ENCODE measurements around the gene RNF220.

The RNF220 gene

DNA sequence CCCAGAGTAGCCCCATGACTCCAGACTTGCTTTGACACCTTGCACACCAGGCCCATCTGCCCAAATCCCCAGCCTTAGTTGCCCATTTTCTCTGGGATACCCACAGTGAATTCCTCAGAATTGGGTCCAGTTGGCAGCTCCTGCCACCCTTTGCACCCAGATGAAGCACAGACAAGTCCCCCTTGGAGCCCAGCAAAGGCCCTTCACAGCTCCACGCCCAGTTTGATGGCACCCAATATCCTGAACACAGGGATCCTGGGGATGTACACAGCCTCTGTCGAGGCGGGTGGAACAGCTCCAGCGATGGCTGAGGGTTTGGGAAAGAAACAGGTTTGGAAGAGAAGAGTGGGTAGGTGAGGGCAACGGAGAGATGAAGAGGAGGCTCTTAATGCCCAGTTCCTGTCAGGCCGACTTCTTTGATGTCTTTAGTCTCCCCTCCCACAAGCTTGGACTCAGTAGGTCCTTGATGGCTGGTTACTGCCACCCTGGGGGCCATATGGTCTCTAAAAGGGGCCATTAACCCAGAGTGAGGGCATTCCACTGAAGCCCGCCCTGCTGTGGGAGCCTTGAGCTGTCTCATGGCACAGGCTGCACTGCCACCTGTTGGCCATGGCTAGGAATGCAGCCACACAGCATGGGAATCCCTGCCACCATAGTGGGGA is 247.5 kb downstream of the RNF220 start:
- 71% methylated on average over 7 of the region's 7 CpGs for WGBS, 2 experiments
- no peaks in the 10 kb centered on the region for H3K9me3 ChIP-seq (ENCODE audit: control insufficient read depth, low read length)
- H3K27ac ChIP-seq (ENCODE audit: insufficient read depth, low read depth, low read length, poor library complexity, severe bottlenecking), result no peak overlapping the region
- no peak overlapping the region for H3K4me3 ChIP-seq (ENCODE audit: insufficient read depth, low read depth, low read length)
- no peaks in the 10 kb centered on the region for H3K27me3 ChIP-seq (ENCODE audit: control insufficient read depth, insufficient read depth, low read length, poor library complexity, severe bottlenecking)
- peaks cover 10% of the 10 kb centered on the region for H3K36me3 ChIP-seq (ENCODE audit: control insufficient read depth, insufficient read depth, low read length)
- peaks cover 13% of the 10 kb centered on the region for H3K4me1 ChIP-seq (ENCODE audit: control insufficient read depth, insufficient read depth, low read length)

DNA sequence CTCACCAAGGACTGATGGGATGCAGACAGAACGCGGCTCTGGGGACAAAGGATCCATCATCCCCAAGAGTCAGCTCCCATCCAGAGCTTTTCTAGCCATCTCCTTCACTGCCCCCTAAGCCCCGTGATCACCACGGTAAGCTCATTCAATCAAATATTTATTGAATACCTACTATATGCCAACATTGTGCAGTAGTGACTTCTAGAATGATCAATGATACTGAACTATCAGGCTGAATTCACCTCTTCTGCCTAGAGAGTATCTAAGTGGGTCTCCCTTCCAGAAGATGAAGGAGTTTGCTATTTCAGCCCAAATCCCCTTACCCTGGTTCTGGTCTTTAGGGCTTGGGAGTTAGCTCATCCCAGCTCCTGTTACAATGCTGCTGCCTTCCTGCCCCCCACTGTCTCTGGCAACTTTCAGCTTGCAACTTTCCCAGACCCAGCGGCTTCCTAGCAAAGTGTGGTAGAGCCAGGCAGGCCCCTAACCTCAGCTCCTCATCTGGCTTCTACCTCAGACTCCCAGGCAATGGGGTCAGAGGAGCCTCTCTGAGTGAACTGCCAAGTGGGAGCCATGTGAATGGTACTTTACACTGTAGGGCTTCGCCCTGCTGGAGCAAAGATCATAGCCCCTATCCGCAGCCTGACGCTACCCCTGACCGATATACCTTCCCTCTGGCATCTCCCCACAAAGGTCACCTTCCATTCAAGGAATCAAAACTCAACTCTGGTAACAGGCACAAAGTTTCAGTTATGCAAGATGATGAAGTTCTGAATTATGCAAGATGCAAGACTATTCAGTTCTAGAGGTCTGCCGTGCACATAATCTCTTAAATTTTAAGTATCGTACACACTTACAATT is 248.3 kb downstream of the RNF220 start:
- Histone ChIP-seq H3K27ac (ENCODE audit: insufficient read depth, low read depth, low read length, poor library complexity, severe bottlenecking) (no peak overlapping the region), H3K27me3 (ENCODE audit: control insufficient read depth, insufficient read depth, low read length, poor library complexity, severe bottlenecking) (no peaks in the 10 kb centered on the region), H3K9me3 (ENCODE audit: control insufficient read depth, low read length) (no peaks in the 10 kb centered on the region), H3K36me3 (ENCODE audit: control insufficient read depth, insufficient read depth, low read length) (peaks cover 8% of the 10 kb centered on the region), H3K4me3 (ENCODE audit: insufficient read depth, low read depth, low read length) (no peak overlapping the region), H3K4me1 (ENCODE audit: control insufficient read depth, insufficient read depth, low read length) (peaks cover 13% of the 10 kb centered on the region)
- WGBS, 2 experiments, result 66 to 72% methylated on average over 11 of the region's 11 CpGs

DNA sequence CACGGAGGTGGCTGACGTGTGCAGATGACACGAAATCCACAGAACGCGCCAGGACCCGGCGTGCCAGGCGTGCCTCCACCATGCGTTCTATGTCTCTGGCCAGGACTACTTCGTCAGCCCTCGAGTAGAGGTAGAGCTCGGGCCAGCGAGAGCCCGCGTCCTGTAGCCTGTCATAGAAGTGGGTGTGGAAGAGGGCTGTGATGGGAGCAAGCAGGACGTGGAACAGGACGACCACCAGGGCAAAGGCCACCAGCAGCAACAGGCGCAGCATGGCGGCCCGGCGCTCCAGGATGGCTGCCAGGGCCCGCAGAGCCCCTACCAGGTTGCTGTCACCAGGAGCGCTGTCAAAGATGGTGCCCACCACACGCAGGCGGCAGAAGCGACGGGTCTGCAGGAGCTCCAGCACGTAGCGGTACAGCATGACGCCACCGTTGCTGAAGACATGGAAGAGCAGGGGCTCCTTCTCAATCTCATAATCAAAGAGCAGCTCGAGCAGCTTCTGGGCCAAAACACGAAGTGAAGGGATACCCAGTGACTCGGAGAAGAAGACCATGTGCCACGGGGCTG is 249.6 kb downstream of the RNF220 start:
- Histone ChIP-seq H3K27ac (ENCODE audit: insufficient read depth, low read depth, low read length, poor library complexity, severe bottlenecking) (no peak overlapping the region), H3K27me3 (ENCODE audit: control insufficient read depth, insufficient read depth, low read length, poor library complexity, severe bottlenecking) (no peaks in the 10 kb centered on the region), H3K9me3 (ENCODE audit: control insufficient read depth, low read length) (no peaks in the 10 kb centered on the region), H3K36me3 (ENCODE audit: control insufficient read depth, insufficient read depth, low read length) (peaks cover 4% of the 10 kb centered on the region), H3K4me1 (ENCODE audit: control insufficient read depth, insufficient read depth, low read length) (peaks cover 10% of the 10 kb centered on the region), H3K4me3 (ENCODE audit: insufficient read depth, low read depth, low read length) (no peak overlapping the region)
- 95 to 96% methylated on average over 35 of the region's 35 CpGs for WGBS, 2 experiments

GRCh38 chr1:44655609-44656008 is 250.6 kb downstream of the RNF220 start:
- peaks cover 2% of the 10 kb centered on the region for H3K4me1 ChIP-seq (ENCODE audit: control insufficient read depth, insufficient read depth, low read length)
- H3K27ac ChIP-seq (ENCODE audit: insufficient read depth, low read depth, low read length, poor library complexity, severe bottlenecking), result no peak overlapping the region
- no peaks in the 10 kb centered on the region for H3K9me3 ChIP-seq (ENCODE audit: control insufficient read depth, low read length)
- H3K27me3 ChIP-seq (ENCODE audit: control insufficient read depth, insufficient read depth, low read length, poor library complexity, severe bottlenecking), result no peaks in the 10 kb centered on the region
- WGBS, 2 experiments, result 60 to 67% methylated on average over 5 of the region's 5 CpGs
- H3K4me3 ChIP-seq (ENCODE audit: insufficient read depth, low read depth, low read length), result no peak overlapping the region
- H3K36me3 ChIP-seq (ENCODE audit: control insufficient read depth, insufficient read depth, low read length), result peaks cover 3% of the 10 kb centered on the region

DNA sequence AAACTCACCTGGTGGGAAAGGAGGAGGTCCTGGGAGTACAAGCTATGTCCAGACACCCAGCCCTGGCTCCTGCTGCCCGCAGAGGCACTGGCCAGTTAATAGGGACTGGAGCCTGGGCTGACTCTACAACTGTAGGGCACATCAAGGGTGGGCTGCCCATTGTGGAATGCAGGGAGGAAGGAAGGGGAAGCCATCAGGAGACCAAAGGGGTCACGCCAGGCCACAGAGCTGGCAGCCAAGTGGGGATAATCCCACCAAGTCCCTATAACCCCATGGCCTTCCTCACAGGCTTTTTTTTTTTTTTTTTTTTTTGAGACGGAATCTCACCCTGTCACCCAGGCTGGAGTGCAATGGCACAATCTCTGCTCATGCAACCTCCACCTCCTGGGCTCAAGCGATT is 254.5 kb downstream of the RNF220 start:
- 90 to 96% methylated on average over 4 of the region's 4 CpGs for WGBS, 2 experiments
- H3K27ac ChIP-seq (ENCODE audit: insufficient read depth, low read depth, low read length, poor library complexity, severe bottlenecking), result no peak overlapping the region

DNA sequence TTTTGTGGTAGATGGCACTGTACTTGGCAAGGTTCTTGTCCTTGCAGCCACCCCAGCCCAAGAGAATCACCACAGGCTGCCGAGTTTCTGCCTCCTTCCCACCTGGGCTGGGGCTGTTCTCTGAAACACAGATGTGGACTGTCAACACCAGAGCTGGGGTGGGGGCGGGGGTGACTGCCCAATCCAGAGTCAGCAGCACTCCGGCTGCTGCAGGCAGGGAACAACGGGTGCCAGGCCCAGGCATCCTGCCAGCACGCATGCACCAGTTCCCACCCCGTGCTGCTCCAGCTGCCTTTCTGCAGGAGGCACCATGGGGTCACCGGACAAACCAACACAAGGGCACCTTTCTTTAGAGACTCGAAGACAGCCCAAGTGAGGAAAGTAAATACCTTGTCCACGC is 255.1 kb downstream of the RNF220 start:
- Histone ChIP-seq H3K27me3 (ENCODE audit: control insufficient read depth, insufficient read depth, low read length, poor library complexity, severe bottlenecking) (no peaks in the 10 kb centered on the region), H3K27ac (ENCODE audit: insufficient read depth, low read depth, low read length, poor library complexity, severe bottlenecking) (no peak overlapping the region)
- WGBS, 2 experiments, result 89 to 91% methylated on average over 9 of the region's 9 CpGs

More for the DNA sequence above, 254.5 kb downstream of the RNF220 start:
- no peaks in the 10 kb centered on the region for H3K27me3 ChIP-seq (ENCODE audit: control insufficient read depth, insufficient read depth, low read length, poor library complexity, severe bottlenecking)
- H3K9me3 ChIP-seq (ENCODE audit: control insufficient read depth, low read length), result no peaks in the 10 kb centered on the region
- no peaks in the 10 kb centered on the region for H3K36me3 ChIP-seq (ENCODE audit: control insufficient read depth, insufficient read depth, low read length)
- no peak overlapping the region for H3K4me3 ChIP-seq (ENCODE audit: insufficient read depth, low read depth, low read length)
- no peaks in the 10 kb centered on the region for H3K4me1 ChIP-seq (ENCODE audit: control insufficient read depth, insufficient read depth, low read length)

GRCh38 chr1:44661781-44662682 is 257.0 kb downstream of the RNF220 start:
- no peaks in the 10 kb centered on the region for H3K36me3 ChIP-seq (ENCODE audit: control insufficient read depth, insufficient read depth, low read length)
- no peaks in the 10 kb centered on the region for H3K9me3 ChIP-seq (ENCODE audit: control insufficient read depth, low read length)
- WGBS, 2 experiments, result 81 to 84% methylated on average over 15 of the region's 15 CpGs
- no peaks in the 10 kb centered on the region for H3K4me1 ChIP-seq (ENCODE audit: control insufficient read depth, insufficient read depth, low read length)
- no peak overlapping the region for H3K4me3 ChIP-seq (ENCODE audit: insufficient read depth, low read depth, low read length)
- H3K27me3 ChIP-seq (ENCODE audit: control insufficient read depth, insufficient read depth, low read length, poor library complexity, severe bottlenecking), result no peaks in the 10 kb centered on the region
- no peak overlapping the region for H3K27ac ChIP-seq (ENCODE audit: insufficient read depth, low read depth, low read length, poor library complexity, severe bottlenecking)

More for the DNA sequence above, 255.1 kb downstream of the RNF220 start:
- Histone ChIP-seq H3K4me1 (ENCODE audit: control insufficient read depth, insufficient read depth, low read length) (no peaks in the 10 kb centered on the region), H3K36me3 (ENCODE audit: control insufficient read depth, insufficient read depth, low read length) (no peaks in the 10 kb centered on the region), H3K9me3 (ENCODE audit: control insufficient read depth, low read length) (no peaks in the 10 kb centered on the region), H3K4me3 (ENCODE audit: insufficient read depth, low read depth, low read length) (no peak overlapping the region)

- no peaks in the 10 kb centered on the region for H3K4me1 ChIP-seq (ENCODE audit: control insufficient read depth, insufficient read depth, low read length)
- WGBS, 2 experiments, result 83% methylated on average over 5 of the region's 5 CpGs
- H3K36me3 ChIP-seq (ENCODE audit: control insufficient read depth, insufficient read depth, low read length), result no peaks in the 10 kb centered on the region
- no peaks in the 10 kb centered on the region for H3K27me3 ChIP-seq (ENCODE audit: control insufficient read depth, insufficient read depth, low read length, poor library complexity, severe bottlenecking)
- H3K4me3 ChIP-seq (ENCODE audit: insufficient read depth, low read depth, low read length), result no peak overlapping the region
- no peak overlapping the region for H3K27ac ChIP-seq (ENCODE audit: insufficient read depth, low read depth, low read length, poor library complexity, severe bottlenecking)
- H3K9me3 ChIP-seq (ENCODE audit: control insufficient read depth, low read length), result no peaks in the 10 kb centered on the region
These were observed 257.6 kb downstream of the RNF220 start for GRCh38 chr1:44662683-44663030.

DNA sequence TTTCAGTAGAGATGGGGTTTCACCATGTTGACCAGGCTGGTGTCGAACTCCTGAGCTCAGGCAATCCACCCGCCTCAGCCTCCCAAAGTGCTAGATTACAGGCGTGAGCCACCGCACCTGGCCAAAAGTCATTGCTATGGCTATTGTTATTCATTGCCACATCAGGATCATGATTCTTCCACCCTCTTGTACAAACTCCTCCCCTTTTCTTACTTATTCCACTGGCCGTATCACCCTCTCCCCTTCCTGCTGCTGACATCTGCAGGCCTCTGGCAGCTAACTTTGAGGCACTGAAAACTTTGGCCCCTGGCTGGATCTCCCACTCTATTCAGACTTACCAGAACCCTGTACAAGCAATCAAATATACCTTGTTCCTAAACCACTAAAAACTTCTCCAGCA is 258.4 kb downstream of the RNF220 start:
- 90 to 92% methylated on average over 5 of the region's 5 CpGs for WGBS, 2 experiments

More for the DNA sequence above, 258.4 kb downstream of the RNF220 start:
- no peak overlapping the region for H3K27ac ChIP-seq (ENCODE audit: insufficient read depth, low read depth, low read length, poor library complexity, severe bottlenecking)
- H3K36me3 ChIP-seq (ENCODE audit: control insufficient read depth, insufficient read depth, low read length), result no peaks in the 10 kb centered on the region
- no peak overlapping the region for H3K4me3 ChIP-seq (ENCODE audit: insufficient read depth, low read depth, low read length)
- no peaks in the 10 kb centered on the region for H3K4me1 ChIP-seq (ENCODE audit: control insufficient read depth, insufficient read depth, low read length)
- no peaks in the 10 kb centered on the region for H3K27me3 ChIP-seq (ENCODE audit: control insufficient read depth, insufficient read depth, low read length, poor library complexity, severe bottlenecking)
- no peaks in the 10 kb centered on the region for H3K9me3 ChIP-seq (ENCODE audit: control insufficient read depth, low read length)

All from ectodermal cell (in vitro differentiated cells).